CD4-positive, CD25-positive, alpha-beta regulatory T cell (primary cell): ENCODE measurements around the gene RPE. TPM values are rescaled to one million over a fixed set of nuclear protein-coding genes. Genes with fewer than 3 reads are reported as not detected.

ENCODE experiments used
- ATAC-seq, 2 donors: fragments of 150-1000 bp; cut with Tn5 transposase; one replicate each; pipeline ENCODE4 v1.10.0; 2021; ENCODE audit warnings: low read depth in 2 of 2, moderate number of reproducible peaks in 2 of 2, moderate library complexity in 1 of 2
- DNase-seq, 3 donors: peaks; one replicate each; pipeline versions ENCODE4 v3.0.0 to v3.0.0-alpha.2; 2012 to 2022; ENCODE audit warnings: mixed read lengths in 1 of 3
- H3K27ac ChIP-seq: one replicate; pipeline ENCODE4 v1.7.0; 2013; ENCODE audit warnings: mild to moderate bottlenecking, low read length; ENCODE audit not compliant: insufficient read depth, poor library complexity, severe bottlenecking
- H3K27me3 ChIP-seq: one replicate; pipeline ENCODE4 v1.7.0; 2013; ENCODE audit warnings: low read length; ENCODE audit not compliant: control insufficient read depth, insufficient read depth
- H3K36me3 ChIP-seq: one replicate; pipeline ENCODE4 v1.7.0; 2013; ENCODE audit warnings: mild to moderate bottlenecking, low read length, moderate library complexity; ENCODE audit not compliant: control insufficient read depth, insufficient read depth
- H3K4me1 ChIP-seq: 2 replicates; pipeline ENCODE4 v1.7.0; 2013; ENCODE audit warnings: mild to moderate bottlenecking, low read length; ENCODE audit not compliant: insufficient read depth, control insufficient read depth, poor library complexity, severe bottlenecking
- H3K4me3 ChIP-seq: one replicate; pipeline ENCODE4 v1.7.0; 2013; ENCODE audit warnings: low read depth, mild to moderate bottlenecking, low read length, moderate library complexity
- H3K9me3 ChIP-seq, 2 experiments: 1 replicate in 1 of 2; 2 replicates in 1 of 2; pipeline ENCODE4 v1.7.0; 2013; ENCODE audit warnings: low read length in 2 of 2, mild to moderate bottlenecking in 1 of 2, moderate library complexity in 1 of 2; ENCODE audit not compliant: control insufficient read depth in 2 of 2
- H3K27ac Mint-ChIP-seq, 3 donors: one replicate each; pipeline ENCODE4 v1.8.0; 2020 to 2022; ENCODE audit warnings: mild to moderate bottlenecking in 3 of 3, mixed read lengths in 3 of 3, moderate library complexity in 2 of 3
- H3K27me3 Mint-ChIP-seq: one replicate; pipeline ENCODE4 v1.8.0; 2022; ENCODE audit warnings: mild to moderate bottlenecking, mixed read lengths
- H3K36me3 Mint-ChIP-seq: one replicate; pipeline ENCODE4 v1.8.0; 2020; ENCODE audit warnings: mixed read lengths
- H3K4me1 Mint-ChIP-seq, 4 donors: one replicate each; pipeline ENCODE4 v1.8.0; 2020 to 2022; ENCODE audit warnings: mixed read lengths in 4 of 4, mild to moderate bottlenecking in 1 of 4
- H3K4me3 Mint-ChIP-seq, 4 donors: one replicate each; pipeline ENCODE4 v1.8.0; 2020 to 2022; ENCODE audit warnings: mild to moderate bottlenecking in 4 of 4, mixed read lengths in 4 of 4, moderate library complexity in 3 of 4
- H3K9me3 Mint-ChIP-seq, 7 donors: one replicate each; pipeline ENCODE4 v1.8.0; 2020 to 2022; ENCODE audit warnings: mixed read lengths in 7 of 7, mild to moderate bottlenecking in 3 of 7, moderate library complexity in 2 of 7
- polyA plus RNA-seq, 4 donors: library from polyadenylated mRNA; unstranded; fragments of 300-500 nt; fragmentation: Illumina TruSeq; gene quantifications; one replicate each; pipeline ENCODE4 v1.2.3, GENCODE V29; 2021
- total RNA-seq: library from RNA; stranded (reverse); gene quantifications from one replicate; pipeline ENCODE4 v1.2.3, GENCODE V29; 2022

Gene RPE
- total and polyA plus RNA-seq, 5 donors from 2014 or later = 17.9 to 25.0 (median 21.3) TPM

- Mint-ChIP-seq H3K4me1 (no peaks in the 10 kb centered on the region), H3K27ac (no peak overlapping the region), H3K9me3 (peaks cover 0 to 1% (median 0%) of the 10 kb centered on the region in 7 donors), H3K27me3 (no peaks in the 10 kb centered on the region), H3K36me3 (peaks cover 11% of the 10 kb centered on the region), H3K4me3 (no peak overlapping the region)
- no peaks in the 10 kb centered on the region for H3K4me1 ChIP-seq
- ATAC-seq (no peak), DNase-seq (no peak)
- H3K4me3 ChIP-seq = no peak overlapping the region
- H3K9me3 ChIP-seq = no peaks in the 10 kb centered on the region
- no peak overlapping the region for H3K27ac ChIP-seq
- no peaks in the 10 kb centered on the region for H3K36me3 ChIP-seq
- H3K27me3 ChIP-seq = no peaks in the 10 kb centered on the region
Observed at GRCh38 chr2:210063306-210063705, 60.9 kb downstream of the RPE start.

Other genes starting within 250 kb of the RPE start
- not detected for gene UNC80, start 230.8 kb upstream of the RPE start, total RNA-seq
- not detected for gene UNC80, start 230.8 kb upstream of the RPE start, polyA plus RNA-seq
- gene KANSL1L, start 168.8 kb downstream of the RPE start, total RNA-seq = 7.3 TPM
- gene KANSL1L, start 168.8 kb downstream of the RPE start, polyA plus RNA-seq = 1 to 10 TPM in 1 of 4 donors, under 1 TPM in 3; 0.49 to 1.2 (median 0.89) TPM
- not detected for gene ACADL, start 222.8 kb downstream of the RPE start, total RNA-seq
- not detected for gene ACADL, start 222.8 kb downstream of the RPE start, polyA plus RNA-seq